GM19372 (cell line): ENCODE results near the gene HCCS.

Experiments
- ATAC-seq: cut with Tn5 transposase; IDR thresholded peaks from one replicate; pipeline ENCODE4 v1.9.1; 2021; ENCODE audit warnings: mild to moderate bottlenecking, low read depth, moderate library complexity; ENCODE audit not compliant: unreplicated experiment

HCCS gene

DNA sequence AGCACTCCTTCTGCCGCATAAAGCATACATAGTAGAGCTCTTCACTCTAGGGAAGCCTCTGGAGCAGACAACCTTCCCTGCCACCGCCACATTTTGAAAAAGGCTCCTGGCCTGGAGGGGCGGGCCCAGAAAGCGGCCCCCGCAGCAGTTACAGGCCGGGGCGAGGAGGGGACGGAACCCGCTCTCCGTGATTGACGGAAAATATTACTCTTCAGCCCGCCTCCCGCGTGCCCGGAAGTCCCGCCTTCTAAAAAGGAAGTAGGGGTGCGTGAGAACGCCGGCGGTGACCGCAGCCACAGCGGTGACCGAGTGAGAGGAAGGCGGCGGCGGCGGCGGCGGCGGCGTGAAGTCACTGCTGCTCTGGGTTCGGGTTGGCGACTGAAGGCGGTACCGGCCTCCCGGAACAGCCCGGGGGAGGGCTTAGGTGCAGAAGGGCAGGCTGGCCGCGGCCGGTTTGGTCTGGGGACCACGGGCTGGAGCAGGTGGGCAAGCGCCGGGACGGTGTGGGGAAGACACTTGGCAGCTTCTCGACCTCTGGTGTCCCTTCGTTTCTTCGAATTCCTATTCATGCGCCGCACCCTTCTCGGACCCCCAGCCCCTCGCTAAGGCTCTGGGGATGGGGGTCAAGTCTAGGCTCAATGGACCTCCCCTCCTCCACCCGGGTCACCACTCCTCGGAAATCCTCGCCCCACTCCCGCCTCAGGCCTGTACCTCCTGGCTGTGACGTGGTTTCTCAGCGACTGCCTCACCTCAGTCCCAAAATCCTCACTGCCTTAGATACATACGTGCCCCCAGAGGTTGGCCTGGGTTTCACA lies at the start of gene HCCS:
Gene HCCS, plus strand, starts transcription at position 296 of the 815 bp plus-strand sequence. CDS start 729 bp downstream, outside the sequence.
- ATAC-seq, result peak; percentile 90

DNA sequence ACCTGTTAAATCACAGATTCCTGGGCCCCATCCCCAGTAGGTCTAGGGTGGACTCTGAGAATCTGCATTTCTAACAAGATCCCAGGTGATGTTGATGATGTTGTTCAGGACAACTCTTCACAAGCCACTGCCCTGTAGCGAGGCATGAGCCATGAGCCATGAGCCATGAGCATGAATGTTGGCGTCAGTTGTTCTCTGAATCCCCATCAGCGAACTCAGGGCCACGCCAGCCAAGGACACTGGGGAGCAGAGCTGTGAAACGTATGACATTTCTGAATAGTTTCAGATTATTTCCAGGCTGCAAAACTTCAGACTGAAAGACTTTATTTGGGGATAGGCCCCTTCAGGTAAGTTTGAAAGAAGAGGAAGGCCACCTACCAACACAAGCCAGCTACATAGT lies 46.9 kb upstream of the HCCS start:
- no peak for ATAC-seq

DNA sequence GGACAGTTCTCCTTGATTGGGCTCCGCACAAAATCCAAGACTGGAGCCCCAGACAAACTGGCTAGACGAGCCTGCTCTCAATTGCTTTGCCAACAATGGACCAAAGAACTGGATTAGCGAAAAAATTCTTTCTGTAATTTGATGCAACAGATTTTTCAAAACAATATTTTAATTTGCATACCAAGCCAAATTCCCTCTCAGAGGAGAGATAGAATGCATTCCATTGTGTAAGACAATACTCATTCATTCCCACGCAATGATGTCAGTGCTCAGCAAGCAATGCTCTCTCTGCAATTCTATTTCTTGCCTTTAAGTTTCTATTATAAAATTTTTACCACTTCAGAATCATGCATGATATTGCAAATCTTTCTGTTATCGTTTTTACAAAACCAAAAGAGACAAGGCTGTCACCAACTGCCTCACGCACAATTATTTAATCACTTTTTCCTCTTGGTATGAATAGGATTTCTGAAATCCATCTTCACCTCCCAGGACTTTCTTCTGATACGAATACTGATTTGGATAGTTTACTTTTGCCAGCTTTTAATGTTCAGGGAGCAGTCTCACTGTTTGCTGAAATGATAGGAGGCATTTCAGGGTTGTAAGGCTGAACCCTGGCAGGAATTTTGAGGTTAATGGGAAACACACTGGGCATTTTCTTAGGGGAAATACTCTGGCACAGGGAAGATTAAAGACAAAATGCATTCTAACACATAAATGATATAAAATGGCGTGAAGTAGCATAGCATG lies 46.1 kb upstream of the HCCS start:
- no peak for ATAC-seq

DNA sequence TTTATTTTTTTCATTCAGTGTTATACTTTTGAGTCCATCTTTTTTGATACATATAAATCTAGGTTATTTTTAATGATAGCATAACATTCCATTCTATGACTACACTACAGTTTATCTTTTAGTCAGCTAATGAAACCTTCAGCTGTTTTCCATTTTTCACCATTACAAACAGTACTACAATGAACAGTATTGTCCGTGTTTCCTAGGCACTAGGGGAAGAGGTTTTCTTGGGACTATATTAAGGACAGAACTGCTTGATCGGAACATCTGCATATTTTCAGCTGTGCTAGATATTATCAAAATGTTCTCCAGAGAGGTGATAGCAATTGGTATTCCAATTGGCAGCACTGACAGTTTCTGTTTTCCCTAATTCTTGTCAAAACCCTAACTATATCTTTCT lies 44.3 kb upstream of the HCCS start:
- no peak for ATAC-seq

DNA sequence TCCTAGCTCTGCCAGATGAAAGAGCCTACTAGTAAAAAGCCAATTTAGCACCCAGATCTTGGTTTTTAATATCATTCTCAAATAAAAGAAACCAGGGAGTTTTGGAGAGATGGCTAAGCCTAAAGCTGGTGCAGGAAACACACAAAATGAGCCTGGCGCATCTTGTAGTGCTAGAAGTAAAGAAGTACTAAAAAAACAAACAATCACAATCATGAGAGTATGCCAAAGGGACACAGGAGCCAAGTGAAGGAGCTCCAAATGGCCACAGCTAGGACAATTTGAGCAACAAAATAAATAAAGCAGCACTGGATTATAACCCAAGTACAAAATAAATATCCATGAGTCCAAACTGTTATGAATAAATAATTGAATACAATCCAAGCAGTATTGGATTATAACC lies 37.8 kb upstream of the HCCS start:
- no peak for ATAC-seq

DNA sequence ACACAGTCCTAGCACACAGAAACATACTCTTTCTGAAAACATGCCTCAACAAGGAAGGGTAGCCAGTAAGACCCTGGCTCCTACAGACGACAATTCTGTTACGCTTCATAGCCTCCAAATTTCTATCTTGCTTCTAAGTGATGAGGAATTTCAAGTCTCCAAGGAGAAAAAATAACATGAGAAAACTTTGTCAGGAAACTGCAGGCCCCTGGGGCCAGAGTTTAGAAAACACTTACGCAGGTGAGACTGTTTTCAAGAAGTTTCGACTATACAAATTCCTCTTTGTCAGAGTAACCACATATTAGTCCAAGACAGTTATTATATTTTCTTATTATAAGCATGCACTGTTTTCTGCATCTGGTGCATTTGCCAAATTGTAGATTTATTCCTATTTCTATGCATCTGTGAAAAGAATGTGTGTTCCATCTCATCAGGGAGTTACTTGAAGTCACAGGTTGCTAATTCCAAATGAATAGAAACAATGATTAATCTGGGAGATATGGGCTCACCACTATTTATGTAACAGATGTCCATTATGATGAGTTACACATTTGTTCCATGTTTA lies 30.3 kb upstream of the HCCS start:
- ATAC-seq, result no peak

DNA sequence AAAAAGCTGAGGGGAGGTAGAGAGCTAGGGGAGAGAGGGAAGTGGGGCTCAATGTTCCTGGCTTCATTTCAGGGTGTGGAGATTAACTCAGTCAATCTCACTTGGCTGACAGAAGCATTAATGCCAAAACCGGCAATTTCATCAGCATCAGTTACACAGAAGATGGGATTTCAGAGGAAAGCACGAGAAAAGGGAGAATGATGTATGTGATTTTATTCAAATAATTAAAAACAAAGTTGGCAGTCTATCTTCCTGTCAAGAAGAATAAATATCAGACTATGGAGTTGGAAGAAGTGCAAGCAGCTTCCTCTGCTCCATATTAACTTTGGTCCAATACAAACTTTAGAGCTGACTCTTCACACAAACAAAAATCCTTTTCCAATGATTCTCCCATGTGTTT lies 29.6 kb upstream of the HCCS start:
- no peak for ATAC-seq

DNA sequence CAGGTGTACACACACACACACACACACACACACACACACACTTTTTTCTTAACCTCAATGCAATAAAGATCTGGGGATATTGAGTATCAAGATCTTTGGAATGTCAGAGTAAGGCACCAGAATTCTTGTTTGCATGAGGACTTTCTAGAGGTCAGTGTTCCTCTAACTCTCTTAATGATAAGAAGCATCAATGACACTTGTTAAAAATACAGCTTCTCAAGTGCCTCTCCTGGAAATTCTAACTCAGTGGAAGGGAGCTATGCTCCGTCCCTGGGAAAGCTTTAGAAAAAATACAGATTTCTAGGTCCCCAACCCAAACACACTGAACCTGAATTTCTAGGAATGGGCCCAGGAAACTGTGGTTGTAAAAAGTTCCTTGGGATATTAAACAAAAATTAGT lies 25.8 kb upstream of the HCCS start:
- ATAC-seq, result no peak

DNA sequence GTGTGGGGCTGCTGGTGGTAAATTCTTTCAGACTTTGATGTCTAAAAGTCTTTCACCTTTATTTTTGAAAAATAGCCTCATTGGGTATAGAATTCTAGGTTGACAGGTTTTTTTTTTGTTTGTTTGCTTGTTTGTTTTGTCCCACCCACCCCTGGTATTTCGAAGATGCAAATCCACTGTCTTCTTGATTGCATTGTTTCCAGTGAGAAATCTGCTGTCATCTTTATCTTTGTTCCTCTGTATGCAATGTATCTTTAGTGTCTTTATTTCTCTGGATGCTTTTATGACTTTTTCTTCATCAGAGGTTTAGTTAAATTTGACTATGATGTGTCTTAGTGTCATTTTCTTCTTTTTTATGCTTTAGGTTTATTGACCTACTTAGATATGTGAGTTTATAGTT lies 21.3 kb upstream of the HCCS start:
- ATAC-seq, result no peak

DNA sequence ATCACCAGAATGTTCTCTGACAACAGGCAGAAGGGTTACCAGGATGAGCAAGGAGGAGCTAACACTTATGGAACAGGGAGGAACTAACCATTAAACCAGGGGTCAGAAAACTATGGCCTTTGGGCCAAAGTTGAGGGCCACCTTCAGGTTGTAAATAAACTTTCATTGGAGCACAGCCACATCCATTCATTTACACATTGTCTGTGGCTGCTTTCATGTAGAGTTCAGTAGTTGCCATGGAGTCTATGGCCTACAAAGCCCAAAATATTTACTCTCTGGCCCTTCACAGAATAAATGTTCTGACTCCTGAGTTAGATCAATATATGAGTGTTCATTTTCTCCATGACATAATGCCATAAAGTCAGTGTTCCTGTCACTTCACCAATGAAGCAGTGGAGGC lies 13.2 kb upstream of the HCCS start:
- no peak for ATAC-seq

DNA sequence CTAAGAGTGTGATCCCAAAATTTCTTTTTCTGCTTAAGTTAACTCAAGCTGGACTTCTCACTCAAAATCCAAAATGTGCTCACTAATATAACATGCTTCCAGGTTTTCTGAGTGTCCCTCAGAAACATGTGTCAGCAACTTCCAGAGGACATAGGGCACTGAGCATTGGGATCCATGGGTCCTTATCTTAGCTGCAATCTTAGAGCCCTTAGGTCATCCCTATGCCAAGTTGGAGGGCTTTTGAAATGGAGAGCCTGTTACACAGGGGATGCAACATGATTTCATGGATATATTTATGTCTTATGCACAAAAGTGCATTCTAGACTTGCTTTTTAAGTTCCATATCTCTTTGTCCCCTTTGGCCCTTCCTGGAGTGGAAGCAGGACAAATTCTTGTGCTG lies 11.7 kb upstream of the HCCS start:
- no peak for ATAC-seq

DNA sequence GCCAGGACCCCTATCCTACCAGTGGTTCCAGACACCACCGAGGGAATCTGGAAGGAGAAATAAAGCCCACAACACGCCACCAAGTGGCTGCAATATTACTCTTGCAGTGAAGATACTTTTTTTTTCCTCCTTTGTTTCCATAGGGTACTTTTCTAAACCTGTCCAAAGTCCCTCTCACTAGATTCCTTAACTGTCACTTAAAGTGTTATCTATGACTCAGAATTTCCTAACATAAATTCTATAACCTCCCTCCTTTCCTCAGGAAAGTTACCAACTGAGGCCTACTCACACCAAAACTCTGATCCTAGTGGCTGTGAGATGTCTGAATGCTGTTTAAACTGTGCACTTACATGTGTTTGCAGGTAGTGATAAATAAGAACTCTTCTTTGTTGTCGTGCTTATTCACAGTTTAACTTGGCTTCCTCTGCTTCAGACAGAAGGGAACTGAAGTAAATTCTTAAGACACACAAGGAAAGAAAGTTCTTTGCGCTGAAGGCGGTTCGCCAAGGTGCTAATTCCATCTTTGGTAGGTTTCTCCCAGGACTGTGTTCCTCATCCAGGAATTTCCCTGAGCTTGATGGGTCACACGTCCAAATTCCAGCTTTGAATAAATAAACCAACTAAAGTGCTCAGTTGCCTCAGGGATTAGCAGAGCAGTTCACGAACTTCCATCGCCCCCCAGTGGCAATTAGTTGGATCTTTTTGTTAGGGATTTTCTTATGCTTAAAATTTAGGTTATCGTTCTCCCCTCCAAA lies 10.7 kb upstream of the HCCS start:
- no peak for ATAC-seq

DNA sequence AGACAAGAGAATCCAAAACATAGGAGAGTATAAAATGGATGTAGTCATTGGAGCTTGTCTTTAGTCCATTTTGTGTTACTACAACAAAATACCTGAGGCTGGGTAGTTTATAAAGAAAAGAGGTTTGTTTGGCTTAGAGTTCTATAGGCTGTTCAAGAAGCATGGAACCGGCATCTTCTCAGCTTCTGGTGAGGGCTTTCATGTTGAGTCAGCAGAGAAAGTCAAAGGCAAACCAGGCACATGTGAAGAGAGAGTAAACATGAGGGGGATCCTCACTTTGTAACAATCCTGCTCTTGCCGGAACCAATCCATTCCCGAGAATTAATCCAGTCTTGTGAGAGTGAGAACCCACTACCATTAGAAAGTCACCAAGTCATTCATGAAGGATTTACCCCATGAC lies 8.1 kb upstream of the HCCS start:
- ATAC-seq, result no peak

DNA sequence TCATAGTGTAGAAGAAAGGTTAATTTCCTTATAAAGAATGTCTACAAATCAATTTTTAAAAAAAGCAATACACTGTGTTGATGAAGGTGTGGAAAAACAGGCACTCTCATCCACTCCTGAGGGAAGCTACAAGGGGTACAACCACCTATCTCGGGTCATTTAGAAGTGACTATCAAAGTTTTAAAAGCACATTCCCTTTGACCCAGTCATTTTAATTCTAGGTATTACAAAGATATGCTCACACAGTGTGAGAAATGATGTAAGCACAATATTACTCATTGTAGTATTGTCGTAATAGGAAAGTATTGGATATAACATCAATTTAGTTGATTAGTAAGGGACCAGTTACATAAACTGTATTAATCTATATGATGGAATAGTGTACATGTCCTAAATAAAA lies 7.4 kb upstream of the HCCS start:
- no peak for ATAC-seq

DNA sequence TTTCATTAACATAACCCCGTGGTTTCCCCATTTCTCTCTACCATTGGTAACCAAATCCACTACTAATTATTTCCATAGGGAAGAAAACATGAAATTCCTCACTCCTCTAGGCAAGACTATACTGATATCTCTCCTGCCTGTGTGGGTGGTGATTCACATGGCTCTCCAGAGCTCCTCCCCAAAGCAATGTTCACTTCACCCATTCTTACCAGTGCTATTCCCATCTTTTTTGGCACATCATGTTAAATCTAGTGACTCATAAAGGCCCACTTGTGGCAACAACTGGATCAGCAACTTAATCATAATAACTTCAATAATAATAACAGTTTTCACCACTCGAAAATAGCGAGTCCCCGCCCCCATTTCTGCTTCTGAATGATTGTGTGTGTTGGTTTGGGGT lies 6.1 kb upstream of the HCCS start:
- ATAC-seq, result no peak

DNA sequence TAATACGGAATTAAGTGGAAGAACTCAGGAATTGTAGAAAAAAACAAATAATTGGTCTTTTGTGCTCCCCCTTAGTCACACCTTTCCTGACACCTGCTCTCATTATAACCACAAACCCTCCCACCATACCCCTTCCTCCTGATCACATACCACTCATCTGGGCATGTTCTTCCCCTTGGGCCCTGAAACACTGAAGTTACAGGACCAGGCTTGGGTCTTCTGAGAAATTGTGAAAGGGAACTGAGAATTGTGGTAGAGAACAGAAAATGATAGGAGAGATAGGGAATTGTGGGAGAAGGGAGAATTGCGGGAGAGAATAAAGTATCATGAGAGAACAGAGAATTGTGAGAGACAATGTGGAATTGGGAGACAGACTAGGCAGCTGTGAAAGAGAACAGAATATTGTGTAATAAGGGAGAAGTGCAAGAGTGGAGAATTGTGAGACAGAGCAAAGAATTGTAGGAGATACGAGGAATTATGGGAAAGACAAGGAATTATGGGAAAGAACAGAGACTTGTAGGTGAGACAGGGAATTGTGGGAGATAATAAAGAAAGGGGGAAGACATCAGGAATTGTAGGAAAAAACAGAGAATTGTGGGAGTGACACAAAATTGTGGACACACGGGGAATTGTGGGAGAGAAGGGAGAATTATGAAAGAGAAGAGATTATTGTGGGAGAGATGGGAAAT lies 2.7 kb upstream of the HCCS start:
- no peak for ATAC-seq

DNA sequence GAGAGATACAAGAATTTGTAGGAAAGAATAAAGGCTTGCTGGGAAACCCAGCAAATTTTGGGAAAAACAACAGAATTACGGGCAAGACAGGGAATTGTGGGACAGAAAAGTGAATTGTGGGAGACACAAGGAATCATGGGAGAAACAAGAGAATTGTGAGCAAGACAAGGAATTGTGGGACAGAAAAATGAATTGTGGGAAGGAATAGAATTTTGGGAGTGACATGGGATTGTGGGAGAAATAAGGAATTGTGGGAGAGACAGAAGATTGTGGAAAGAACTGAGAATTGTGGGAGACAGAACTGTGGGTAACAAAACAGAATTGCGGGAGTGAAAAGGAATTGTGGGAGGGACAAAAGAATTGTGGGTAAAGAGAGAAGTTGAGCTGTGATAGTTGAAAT lies 1.2 kb upstream of the HCCS start:
- no peak for ATAC-seq

DNA sequence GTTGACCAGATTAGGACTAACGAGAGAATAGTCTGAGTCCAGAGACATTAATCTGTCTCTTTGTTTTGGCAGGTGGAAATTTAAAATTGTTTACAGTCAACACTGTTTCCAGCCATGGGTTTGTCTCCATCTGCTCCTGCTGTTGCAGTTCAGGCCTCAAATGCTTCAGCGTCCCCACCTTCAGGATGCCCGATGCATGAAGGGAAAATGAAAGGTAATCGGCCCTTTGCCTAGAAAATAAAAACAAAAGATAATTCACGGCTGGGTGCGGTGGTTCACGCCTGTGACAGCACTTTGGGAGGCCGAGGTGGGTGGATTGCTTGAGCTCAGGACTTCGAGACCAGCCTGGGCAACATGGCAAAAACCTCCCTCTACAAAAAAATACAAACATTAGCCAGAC lies 815 bp downstream of the HCCS start:
- no peak for ATAC-seq

DNA sequence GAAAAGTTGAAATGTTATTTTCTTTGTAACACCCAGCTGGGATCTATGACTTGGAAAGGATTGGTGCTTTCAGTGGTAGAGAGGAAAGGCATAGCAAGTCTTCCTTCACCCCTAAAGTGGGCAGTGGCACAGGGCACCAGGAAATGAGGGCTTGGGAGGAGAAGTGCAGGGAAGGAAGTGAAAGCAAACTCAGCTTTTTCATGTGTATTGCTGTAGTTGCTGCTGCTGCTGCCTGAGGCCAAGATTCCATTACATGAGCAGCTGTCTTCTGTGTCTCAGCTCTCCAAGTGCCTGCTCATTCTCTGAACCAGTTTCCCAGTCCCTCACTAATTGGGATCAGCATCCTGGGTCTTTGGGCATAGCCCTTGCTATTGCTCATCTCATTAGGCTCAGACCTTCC lies 2.6 kb downstream of the HCCS start:
- ATAC-seq, result no peak

DNA sequence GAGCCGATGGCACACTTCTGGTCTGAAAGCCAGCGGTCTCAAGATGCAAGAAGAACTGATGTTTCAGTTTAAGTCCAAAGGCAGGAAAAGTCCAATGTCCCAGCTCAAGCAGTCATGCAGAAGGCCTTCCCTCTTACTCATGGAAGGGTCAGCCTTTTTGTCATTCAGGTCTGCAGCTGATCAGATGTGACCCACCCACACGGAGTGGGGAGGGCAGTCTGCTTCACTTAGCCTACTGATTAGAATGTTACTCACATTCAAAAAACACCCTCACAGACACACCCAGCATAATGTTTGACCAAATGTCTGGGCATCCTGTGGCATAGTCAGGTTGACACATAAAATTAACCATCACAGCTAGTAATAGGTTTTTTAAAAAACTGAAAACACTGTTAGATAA lies 6.6 kb downstream of the HCCS start:
- no peak for ATAC-seq
